ENCODE results near the gene SDF4.

- TF ChIP-seq CTCF (conservative IDR thresholded peaks at IDR 0.05) (no peak), ZFX (IDR thresholded peaks at IDR 0.05) (no peak)
Measured at GRCh38 chr1:1237874-1238701, 6.3 kb upstream of the SDF4 start.
